ENCODE results near the gene ENAH. TPM values are rescaled to one million over a fixed set of nuclear protein-coding genes. Genes with fewer than 3 reads are reported as not detected.

Gene ENAH
- total and polyA plus RNA-seq, 2 experiments from 2014 or later, result 109 to 184 TPM

GRCh38 chr1:225524570-225524969 is 128.4 kb downstream of the ENAH start (continued):
- TF ChIP-seq ZNF462 (CRISPR knock-in tag; IDR thresholded peaks at IDR 0.05) (no peak), STAT1 (IDR thresholded peaks at IDR 0.05; ENCODE audit: unreplicated experiment) (no peak), CTCF (conservative IDR thresholded peaks at IDR 0.05; ENCODE audit: low read depth in 2 of 2) (no peak)

- DNase-seq (ENCODE audit: low spot score) (no peak), ATAC-seq (no peak)
- Histone ChIP-seq H3K9me2 (ENCODE audit: insufficient read depth) (no peaks in the 10 kb centered on the region), H3F3A (replicated peaks; ENCODE audit: low read depth) (no peaks in the 10 kb centered on the region), H4K20me1 (replicated peaks; ENCODE audit: insufficient read depth) (peaks cover 17% of the 10 kb centered on the region), H3K4me3 (no peak overlapping the region), H3K4me1 (ENCODE audit: insufficient read depth) (peaks cover 63% of the 10 kb centered on the region), H3K79me2 (replicated peaks; ENCODE audit: insufficient read depth) (peaks cover 92% of the 10 kb centered on the region), H3K36me3 (ENCODE audit: insufficient read depth) (no peaks in the 10 kb centered on the region), H2AFZ (no peak overlapping the region), H3K27ac (ENCODE audit: low read depth) (peak overlapping the region; percentile 29; the same call in 1 of the 2 replicates), H3K27me3 (ENCODE audit: insufficient read depth) (no peaks in the 10 kb centered on the region), H3K4me2 (no peak overlapping the region)
- Mint-ChIP-seq H3K27me3 (ENCODE audit: insufficient read depth, low read depth, poor library complexity) (peaks cover 16% of the 10 kb centered on the region), H3K4me3 (no peak overlapping the region), H3K4me1 (peaks cover 48% of the 10 kb centered on the region), H3K36me3 (ENCODE audit: low read depth) (peaks cover 22% of the 10 kb centered on the region), H3K9me3 (peaks cover 3% of the 10 kb centered on the region; the same call in 2 of the 3 replicates), H3K27ac (peak overlapping the region; percentile 38)
- TF ChIP-seq EZH2phosphoT487 (IDR thresholded peaks at IDR 0.05; ENCODE audit: unreplicated experiment) (no peak), ETS1 (IDR thresholded peaks at IDR 0.05) (no peak), ZNF331 (CRISPR knock-in tag; IDR thresholded peaks at IDR 0.05; ENCODE audit: low read depth) (no peak), REST (IDR thresholded peaks at IDR 0.05; ENCODE audit: unreplicated experiment) (no peak), CTCF (conservative IDR thresholded peaks at IDR 0.05; ENCODE audit: low read depth in 2 of 2) (no peak), NANOG (IDR thresholded peaks at IDR 0.05; ENCODE audit: borderline replicate concordance) (no peak)
These were observed 129.5 kb downstream of the ENAH start for GRCh38 chr1:225523263-225523950.
